ENCODE results near the gene FPR3. TPM values are rescaled to one million over a fixed set of nuclear protein-coding genes. Genes with fewer than 3 reads are reported as not detected.

Gene FPR3
- total and polyA plus RNA-seq, 10 of the 15 experiments (the other 5 are each of a cell fraction or from before 2014, with no cell fraction given): not detected

DNA sequence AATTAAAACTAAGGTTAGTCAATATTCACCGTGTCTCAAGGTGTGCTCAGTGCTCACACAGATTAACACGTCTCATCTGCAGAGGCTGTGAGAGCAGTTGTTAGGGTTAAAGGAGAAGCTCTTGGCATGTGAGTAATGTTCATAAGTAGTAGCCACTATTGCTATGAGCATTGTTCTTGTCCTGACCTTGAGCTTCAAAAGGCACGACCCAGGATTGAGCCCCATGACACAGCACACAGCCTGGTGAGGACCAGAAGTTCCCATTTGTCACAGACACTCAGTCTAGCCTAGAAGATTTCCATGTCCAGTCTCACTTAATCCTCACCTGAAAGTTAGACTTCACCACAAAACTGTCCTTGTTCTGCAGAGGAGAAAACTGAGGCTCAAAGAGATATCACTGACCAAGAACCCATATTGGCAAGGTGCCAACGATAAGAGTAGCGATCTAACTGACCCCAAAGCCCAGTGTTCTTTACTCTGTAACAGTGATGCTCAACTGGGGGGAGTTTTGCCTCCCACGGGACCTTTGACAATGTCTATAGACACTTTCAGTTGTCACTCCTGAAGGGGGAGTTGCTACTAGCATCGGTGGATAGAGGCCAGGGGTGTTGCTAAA, 26.0 kb downstream of the FPR3 start:
- 19% methylated on average over 7 of the region's 7 CpGs for whole genome bisulfite sequencing (ENCODE audit: insufficient coverage, insufficient replicate concordance, low lambda C conversion rate, missing lambda C conversion rate)
- POLR2A ChIA-PET: no interaction called here
- no peak for FAIRE-seq

More for the DNA sequence above, 26.0 kb downstream of the FPR3 start:
- H3K27me3 ChIP-seq (replicated peaks in 1 of 2; ENCODE audit: control insufficient read depth in 2 of 2, insufficient read depth in 2 of 2, low read length in 1 of 2): no peaks in the 10 kb centered on the region
- no peak overlapping the region for H3K9ac ChIP-seq (ENCODE audit: control insufficient read depth, insufficient read depth, low read length)
- ATAC-seq (no peak), DNase-seq (ENCODE audit: low read depth, low spot score) (no peak)
- H3K4me1 ChIP-seq (ENCODE audit: control insufficient read depth, insufficient read depth, low read length): no peaks in the 10 kb centered on the region
- intact Hi-C loops (cut with micrococcal nuclease; ENCODE audit: unreplicated experiment) (no loop called here), in situ Hi-C loops (cut with MboI) (no loop called here)
- ChIA-PET SMC1A (ENCODE audit: uncharacterized antibody, unreplicated experiment) (no interaction called here), RAD21 (ENCODE audit: unreplicated experiment) (no interaction called here), CTCF (interaction anchor here (0.7 kb wide), 1 partner anchor 43 kb away, joined by 3 read pairs; no protein-coding TSS in a partner anchor)
- no peak overlapping the region for H2AFZ ChIP-seq (ENCODE audit: control insufficient read depth, low read depth, low read length)
- no peaks in the 10 kb centered on the region for H4K20me1 ChIP-seq (ENCODE audit: control insufficient read depth, insufficient read depth)
- H3K4me3 ChIP-seq: no peak overlapping the region
- peaks cover 2% of the 10 kb centered on the region; the same call in 2 of the 3 replicates for H3K9me3 ChIP-seq (replicated peaks; ENCODE audit: control insufficient read depth, insufficient read depth, low read length)
- TF ChIP-seq RUNX3 (IDR thresholded peaks at IDR 0.05; ENCODE audit: low read length) (no peak), YBX1 (IDR thresholded peaks at IDR 0.05) (no peak), TCF12 (IDR thresholded peaks at IDR 0.05; ENCODE audit: low read depth, low read length) (no peak), CTCF (IDR thresholded peaks at IDR 0.05 in 2 of 3, conservative IDR thresholded peaks at IDR 0.05 in 1 of 3; ENCODE audit: control insufficient read depth in 2 of 3, extremely low read depth in 1 of 3, insufficient read depth in 1 of 3, low read depth in 3 of 3, low read length in 3 of 3) (no peak), TARDBP (IDR thresholded peaks at IDR 0.05; ENCODE audit: borderline replicate concordance) (no peak), YY1 (IDR thresholded peaks at IDR 0.05; ENCODE audit: low read depth, low read length) (no peak), CEBPB (IDR thresholded peaks at IDR 0.05; ENCODE audit: borderline replicate concordance in 1 of 2, low read depth in 2 of 2, low read length in 2 of 2) (no peak)
- TF ChIP-seq, protein P1, sequence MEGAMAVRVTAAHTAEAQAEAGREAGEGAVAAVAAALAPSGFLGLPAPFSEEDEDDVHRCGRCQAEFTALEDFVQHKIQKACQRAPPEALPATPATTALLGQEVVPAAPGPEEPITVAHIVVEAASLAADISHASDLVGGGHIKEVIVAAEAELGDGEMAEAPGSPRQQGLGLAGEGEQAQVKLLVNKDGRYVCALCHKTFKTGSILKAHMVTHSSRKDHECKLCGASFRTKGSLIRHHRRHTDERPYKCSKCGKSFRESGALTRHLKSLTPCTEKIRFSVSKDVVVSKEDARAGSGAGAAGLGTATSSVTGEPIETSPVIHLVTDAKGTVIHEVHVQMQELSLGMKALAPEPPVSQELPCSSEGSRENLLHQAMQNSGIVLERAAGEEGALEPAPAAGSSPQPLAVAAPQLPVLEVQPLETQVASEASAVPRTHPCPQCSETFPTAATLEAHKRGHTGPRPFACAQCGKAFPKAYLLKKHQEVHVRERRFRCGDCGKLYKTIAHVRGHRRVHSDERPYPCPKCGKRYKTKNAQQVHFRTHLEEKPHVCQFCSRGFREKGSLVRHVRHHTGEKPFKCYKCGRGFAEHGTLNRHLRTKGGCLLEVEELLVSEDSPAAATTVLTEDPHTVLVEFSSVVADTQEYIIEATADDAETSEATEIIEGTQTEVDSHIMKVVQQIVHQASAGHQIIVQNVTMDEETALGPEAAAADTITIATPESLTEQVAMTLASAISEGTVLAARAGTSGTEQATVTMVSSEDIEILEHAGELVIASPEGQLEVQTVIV (IDR thresholded peaks at IDR 0.05; ENCODE audit: borderline replicate concordance, partially characterized antibody): no peak
- TF ChIP-seq, protein P2, sequence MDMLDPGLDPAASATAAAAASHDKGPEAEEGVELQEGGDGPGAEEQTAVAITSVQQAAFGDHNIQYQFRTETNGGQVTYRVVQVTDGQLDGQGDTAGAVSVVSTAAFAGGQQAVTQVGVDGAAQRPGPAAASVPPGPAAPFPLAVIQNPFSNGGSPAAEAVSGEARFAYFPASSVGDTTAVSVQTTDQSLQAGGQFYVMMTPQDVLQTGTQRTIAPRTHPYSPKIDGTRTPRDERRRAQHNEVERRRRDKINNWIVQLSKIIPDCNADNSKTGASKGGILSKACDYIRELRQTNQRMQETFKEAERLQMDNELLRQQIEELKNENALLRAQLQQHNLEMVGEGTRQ (IDR thresholded peaks at IDR 0.05; ENCODE audit: borderline replicate concordance, low read depth, low read length): no peak
- BruUV-seq (replicated peaks): no TSS peak
- H3K79me2 ChIP-seq (ENCODE audit: control insufficient read depth, insufficient read depth, low read length): no peaks in the 10 kb centered on the region
- H3K27ac ChIP-seq (ENCODE audit: control insufficient read depth, insufficient read depth): no peak overlapping the region
- no peaks in the 10 kb centered on the region for H3K36me3 ChIP-seq (ENCODE audit: control insufficient read depth in 2 of 2, insufficient read depth in 2 of 2, low read length in 1 of 2)
- no peak overlapping the region for H3K4me2 ChIP-seq (ENCODE audit: control insufficient read depth, insufficient read depth)
